BJ (cell line): Measurements from ENCODE around the gene GSG1. TPM values are rescaled to one million over a fixed set of nuclear protein-coding genes. Genes with fewer than 3 reads are reported as not detected.

Experiments used
- CTCF ChIA-PET: fragments of 350-600 bp; formaldehyde crosslinking; extraction: SDS; loops from one replicate; lab custom pipeline; 2021; ENCODE audit warnings: antibody characterized with exemption, inconsistent platforms; lab: Yijun Ruan, JAX
- POLR2A ChIA-PET: fragments of 300-600 bp; sonication (Branson Sonifier 250); formaldehyde crosslinking; extraction: SDS; loops from one replicate; lab custom pipeline; 2021; ENCODE audit warnings: antibody characterized with exemption; lab: Charles Lee
- DNase-seq: peaks from one replicate; pipeline ENCODE4 v3.0.0-alpha.2; 2011; ENCODE audit warnings: low read depth
- H3K27me3 ChIP-seq: 2 replicates; pipeline ENCODE4 v1.6.0; 2011; ENCODE audit warnings: low read length; ENCODE audit not compliant: control insufficient read depth, insufficient read depth
- H3K36me3 ChIP-seq: 2 replicates; pipeline ENCODE4 v1.5.1; 2011; ENCODE audit warnings: low read length; ENCODE audit not compliant: control insufficient read depth, insufficient read depth
- H3K4me3 ChIP-seq: 2 replicates; pipeline ENCODE4 v1.5.1; 2011; ENCODE audit warnings: low read depth, mild to moderate bottlenecking, control low read depth, low read length
- CTCF ChIP-seq: IDR thresholded peaks from 2 replicates; pipeline ENCODE4 v1.5.1; 2011; ENCODE audit warnings: low read depth, mild to moderate bottlenecking, control low read depth, inconsistent platforms, low read length, moderate library complexity; ENCODE audit not compliant: insufficient read depth
- polyA plus RNA-seq: library from polyadenylated mRNA; depleted of rRNA; stranded (reverse); fragments of >200 nt; gene quantifications from 2 replicates; pipeline ENCODE4 v1.2.3, GENCODE V29; 2011

GSG1 gene
- polyA plus RNA-seq, 1 experiment, result 0.26 TPM

DNA sequence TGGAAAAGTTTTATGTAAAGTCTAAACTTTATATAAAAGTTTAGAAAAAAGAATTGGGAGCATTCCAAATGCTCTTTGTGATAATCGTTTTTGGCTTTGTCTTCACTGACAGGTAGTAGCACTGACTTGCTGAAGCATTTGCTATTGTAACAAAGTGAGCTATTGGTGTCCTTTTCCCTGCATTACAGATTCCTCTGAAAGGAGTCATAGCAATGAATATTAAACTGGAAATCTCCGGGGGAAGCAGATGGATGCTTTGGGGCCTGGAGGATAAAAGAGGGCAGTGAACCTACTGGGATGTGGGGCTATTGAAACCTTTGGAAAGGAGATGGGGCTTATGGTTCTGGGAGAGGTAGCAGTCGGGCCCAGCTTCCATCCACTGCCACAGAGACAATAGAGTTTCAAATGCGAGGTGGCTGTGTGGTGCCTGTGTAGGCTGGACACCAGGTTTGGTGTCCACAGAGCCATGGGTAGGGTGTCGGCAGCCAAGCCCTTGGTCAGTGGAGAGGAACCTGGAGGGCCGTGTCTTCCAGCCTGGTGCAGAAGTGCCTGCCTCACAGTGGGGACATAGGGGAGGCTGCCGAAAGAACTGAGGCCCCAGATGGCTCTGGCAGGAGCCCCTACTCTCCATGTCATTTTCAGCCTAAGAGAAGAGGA lies 10.1 kb downstream of the GSG1 start:
- no peaks in the 10 kb centered on the region for H3K36me3 ChIP-seq
- no peak for TF ChIP-seq CTCF
- DNase-seq, result no peak
- no peaks in the 10 kb centered on the region for H3K27me3 ChIP-seq
- H3K4me3 ChIP-seq, result no peak overlapping the region
- ChIA-PET POLR2A (no interaction called here), CTCF (interaction anchor here (1.0 to 2.2 kb wide), 4 partner anchors 42 to 143 kb away, joined by 4 to 15 read pairs (median 4); no protein-coding TSS in a partner anchor)

DNA sequence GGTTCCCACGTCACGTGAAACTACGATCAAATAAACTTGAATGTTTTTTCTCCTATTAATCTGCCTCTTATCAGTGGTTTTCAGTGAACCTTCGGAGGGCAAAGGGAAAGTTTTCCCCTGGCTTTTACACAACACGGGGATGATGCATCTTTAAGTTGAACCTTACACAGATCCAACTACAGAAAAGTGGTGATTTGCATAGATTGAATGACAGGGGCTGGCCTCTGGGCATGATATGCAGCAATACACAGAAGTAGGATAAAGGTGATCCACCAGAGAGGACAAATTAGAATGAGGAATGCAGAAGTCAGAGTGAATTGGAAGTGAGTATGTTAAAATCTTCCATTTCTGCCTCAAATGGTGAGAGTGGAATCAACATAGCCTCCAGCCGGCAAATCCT lies 11.6 kb downstream of the GSG1 start:
- Histone ChIP-seq H3K27me3 (no peaks in the 10 kb centered on the region), H3K4me3 (no peak overlapping the region), H3K36me3 (no peaks in the 10 kb centered on the region)
- ChIA-PET CTCF (interaction anchor here (0.9 kb wide), 1 partner anchor 120 kb away, joined by 3 read pairs; no protein-coding TSS in a partner anchor), POLR2A (no interaction called here)
- TF ChIP-seq CTCF, result no peak
- DNase-seq, result no peak

- Histone ChIP-seq H3K4me3 (no peak overlapping the region), H3K36me3 (no peaks in the 10 kb centered on the region), H3K27me3 (no peaks in the 10 kb centered on the region)
- ChIA-PET POLR2A (no interaction called here), CTCF (interaction anchor here (0.6 kb wide), 1 partner anchor 805 kb away, joined by 3 read pairs; no protein-coding TSS in a partner anchor)
- TF ChIP-seq CTCF, result no peak
- DNase-seq, result no peak
Measured at GRCh38 chr12:13090054-13090453, 13.4 kb downstream of the GSG1 start.

- no peak for TF ChIP-seq CTCF
- no peak overlapping the region for H3K4me3 ChIP-seq
- CTCF ChIA-PET, result interaction anchor here (1.0 to 1.3 kb wide), 2 partner anchors 65 to 146 kb away, joined by 3 read pairs; no protein-coding TSS in a partner anchor
- POLR2A ChIA-PET, result no interaction called here
- no peak for DNase-seq
- no peaks in the 10 kb centered on the region for H3K36me3 ChIP-seq
- no peaks in the 10 kb centered on the region for H3K27me3 ChIP-seq
Measured at GRCh38 chr12:13088496-13088895, 15.0 kb downstream of the GSG1 start.

GRCh38 chr12:13087766-13088165 lies 15.7 kb downstream of the GSG1 start:
- H3K4me3 ChIP-seq, result no peak overlapping the region
- CTCF ChIA-PET, result interaction anchor here (0.8 to 1.2 kb wide), 2 partner anchors 71 to 125 kb away, joined by 3 to 6 read pairs; no protein-coding TSS in a partner anchor
- H3K36me3 ChIP-seq, result no peaks in the 10 kb centered on the region
- no peak for TF ChIP-seq CTCF
- no peak for DNase-seq
- H3K27me3 ChIP-seq, result no peaks in the 10 kb centered on the region
- POLR2A ChIA-PET, result no interaction called here
